ENCODE results near the gene ERAP2.
"Not testable (repeated sequence)": the region's sequence is repeated elsewhere in the genome, so short reads cannot be mapped to it uniquely, and the experiment has no call there.

DNA sequence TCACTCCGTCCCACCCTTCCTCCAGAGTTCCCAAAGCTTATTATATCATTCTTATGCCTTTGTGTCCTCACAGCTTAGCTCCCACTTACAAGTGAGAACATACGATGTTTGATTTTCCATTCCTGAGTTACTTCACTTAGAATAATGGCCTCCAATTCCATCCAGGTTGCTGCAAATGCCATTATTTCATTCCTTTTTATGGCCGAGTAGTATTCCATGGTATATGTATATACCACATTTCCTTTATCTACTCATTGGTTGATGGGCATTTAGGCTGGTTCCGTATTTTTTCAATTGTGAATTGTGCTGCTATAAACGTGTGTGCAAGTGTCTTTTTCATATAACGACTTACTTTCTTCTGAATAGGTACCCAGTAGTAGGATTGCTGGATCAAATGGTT is 34.4 kb upstream of the ERAP2 start:
- TF ChIP-seq, protein P1, sequence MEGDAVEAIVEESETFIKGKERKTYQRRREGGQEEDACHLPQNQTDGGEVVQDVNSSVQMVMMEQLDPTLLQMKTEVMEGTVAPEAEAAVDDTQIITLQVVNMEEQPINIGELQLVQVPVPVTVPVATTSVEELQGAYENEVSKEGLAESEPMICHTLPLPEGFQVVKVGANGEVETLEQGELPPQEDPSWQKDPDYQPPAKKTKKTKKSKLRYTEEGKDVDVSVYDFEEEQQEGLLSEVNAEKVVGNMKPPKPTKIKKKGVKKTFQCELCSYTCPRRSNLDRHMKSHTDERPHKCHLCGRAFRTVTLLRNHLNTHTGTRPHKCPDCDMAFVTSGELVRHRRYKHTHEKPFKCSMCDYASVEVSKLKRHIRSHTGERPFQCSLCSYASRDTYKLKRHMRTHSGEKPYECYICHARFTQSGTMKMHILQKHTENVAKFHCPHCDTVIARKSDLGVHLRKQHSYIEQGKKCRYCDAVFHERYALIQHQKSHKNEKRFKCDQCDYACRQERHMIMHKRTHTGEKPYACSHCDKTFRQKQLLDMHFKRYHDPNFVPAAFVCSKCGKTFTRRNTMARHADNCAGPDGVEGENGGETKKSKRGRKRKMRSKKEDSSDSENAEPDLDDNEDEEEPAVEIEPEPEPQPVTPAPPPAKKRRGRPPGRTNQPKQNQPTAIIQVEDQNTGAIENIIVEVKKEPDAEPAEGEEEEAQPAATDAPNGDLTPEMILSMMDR (IDR thresholded peaks at IDR 0.05; ENCODE audit: poor library complexity, severe bottlenecking), result not testable (repeated sequence)
- TF ChIP-seq POLR2AphosphoS5 (IDR thresholded peaks at IDR 0.05); EZH2 (IDR thresholded peaks at IDR 0.05; ENCODE audit: borderline replicate concordance, insufficient read depth, low read length, poor library complexity, severe bottlenecking): not testable (repeated sequence)
